Breast epithelium (tissue), 4 donors: ENCODE results near the gene PTPRN2. TPM values are rescaled to one million over a fixed set of nuclear protein-coding genes. Genes with fewer than 3 reads are reported as not detected.

Experiments
- DNase-seq, 2 donors: peaks; one replicate each; pipeline ENCODE4 v3.0.0-alpha.2; 2019; ENCODE audit warnings: low spot score in 2 of 2
- H3K27ac ChIP-seq, 2 donors: fragments of 200-600 bp; sonication (generic) in 1 of 2; one replicate each; pipeline ENCODE4 v1.5.1; 2016 to 2019; ENCODE audit warnings: mild to moderate bottlenecking in 1 of 2
- H3K27me3 ChIP-seq, 2 donors: fragments of 200-600 bp; sonication (generic) in 1 of 2; one replicate each; pipeline versions ENCODE4 v1.5.1 to v1.6.0; 2017 to 2019; ENCODE audit warnings: control low read depth in 1 of 2, mild to moderate bottlenecking in 1 of 2
- H3K36me3 ChIP-seq: fragments of 200-600 bp; one replicate; pipeline ENCODE4 v1.5.1; 2019
- H3K4me1 ChIP-seq, 2 donors: fragments of 200-600 bp; sonication (generic); one replicate each; pipeline ENCODE4 v1.5.1; 2016 to 2019; ENCODE audit warnings: control low read depth in 1 of 2
- H3K4me3 ChIP-seq, 3 donors: fragments of 200-600 bp; sonication (generic); 1 replicate in 2 of 3; 2 replicates in 1 of 3; pipeline ENCODE4 v1.5.1; 2016 to 2019; ENCODE audit warnings: mild to moderate bottlenecking in 3 of 3, moderate library complexity in 2 of 3
- H3K9me3 ChIP-seq, 2 donors: fragments of 200-600 bp; sonication (generic) in 1 of 2; one replicate each; pipeline ENCODE4 v1.5.1; 2016 to 2019; ENCODE audit warnings: control low read depth in 1 of 2
- POLR2A ChIP-seq: fragments of 450-650 bp; IDR thresholded peaks from one replicate; pipeline ENCODE4 v1.6.1; 2016; ENCODE audit warnings: antibody characterized with exemption, mild to moderate bottlenecking, moderate library complexity
- POLR2AphosphoS5 ChIP-seq, 3 donors: sonication (generic); formaldehyde crosslinking; IDR thresholded peaks; one replicate each; pipeline ENCODE4 v1.6.1; 2017; ENCODE audit warnings: antibody characterized with exemption in 3 of 3
- intact Hi-C: fragments of 100-400 bp; cut with DNase I; formaldehyde crosslinking; loops from one replicate; pipeline ENCODE4 v1.15.1; 2023; ENCODE audit warnings: low total_unique reads
- total RNA-seq, 3 donors: library from RNA; depleted of rRNA; stranded (reverse); fragments of >200 nt; gene quantifications; one replicate each; pipeline ENCODE4 v1.1.0, GENCODE V29; 2016
- TF ChIP-seq, protein P1 (sequence below), 3 donors: fragments of 450-650 bp; IDR thresholded peaks; one replicate each; pipeline ENCODE4 v1.5.1; 2016 to 2017; ENCODE audit warnings: antibody characterized with exemption in 3 of 3, mild to moderate bottlenecking in 3 of 3, moderate library complexity in 3 of 3

The PTPRN2 gene
- total RNA-seq, 3 donors from 2014 or later, result 1.6 to 2.2 (median 2.2) TPM

GRCh38 chr7:157854066-157854891 is 733.3 kb downstream of the PTPRN2 start:
- no peaks in the 10 kb centered on the region for H3K9me3 ChIP-seq
- H3K4me1 ChIP-seq, result no peaks in the 10 kb centered on the region
- H3K27me3 ChIP-seq, result no peaks in the 10 kb centered on the region
- no peak overlapping the region for H3K4me3 ChIP-seq
- TF ChIP-seq POLR2AphosphoS5 (IDR thresholded peaks at IDR 0.05) (peak in 2 of 3 donors; percentile 12 to 68), POLR2A (no peak)
- TF ChIP-seq, protein P1, sequence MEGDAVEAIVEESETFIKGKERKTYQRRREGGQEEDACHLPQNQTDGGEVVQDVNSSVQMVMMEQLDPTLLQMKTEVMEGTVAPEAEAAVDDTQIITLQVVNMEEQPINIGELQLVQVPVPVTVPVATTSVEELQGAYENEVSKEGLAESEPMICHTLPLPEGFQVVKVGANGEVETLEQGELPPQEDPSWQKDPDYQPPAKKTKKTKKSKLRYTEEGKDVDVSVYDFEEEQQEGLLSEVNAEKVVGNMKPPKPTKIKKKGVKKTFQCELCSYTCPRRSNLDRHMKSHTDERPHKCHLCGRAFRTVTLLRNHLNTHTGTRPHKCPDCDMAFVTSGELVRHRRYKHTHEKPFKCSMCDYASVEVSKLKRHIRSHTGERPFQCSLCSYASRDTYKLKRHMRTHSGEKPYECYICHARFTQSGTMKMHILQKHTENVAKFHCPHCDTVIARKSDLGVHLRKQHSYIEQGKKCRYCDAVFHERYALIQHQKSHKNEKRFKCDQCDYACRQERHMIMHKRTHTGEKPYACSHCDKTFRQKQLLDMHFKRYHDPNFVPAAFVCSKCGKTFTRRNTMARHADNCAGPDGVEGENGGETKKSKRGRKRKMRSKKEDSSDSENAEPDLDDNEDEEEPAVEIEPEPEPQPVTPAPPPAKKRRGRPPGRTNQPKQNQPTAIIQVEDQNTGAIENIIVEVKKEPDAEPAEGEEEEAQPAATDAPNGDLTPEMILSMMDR (IDR thresholded peaks at IDR 0.05), result no peak
- H3K36me3 ChIP-seq, result no peaks in the 10 kb centered on the region
- intact Hi-C loops, result no loop called here
- peak overlapping the region; percentile 33 to 63 for H3K27ac ChIP-seq
- peak in 1 of 2 donors; percentile 37 for DNase-seq

DNA sequence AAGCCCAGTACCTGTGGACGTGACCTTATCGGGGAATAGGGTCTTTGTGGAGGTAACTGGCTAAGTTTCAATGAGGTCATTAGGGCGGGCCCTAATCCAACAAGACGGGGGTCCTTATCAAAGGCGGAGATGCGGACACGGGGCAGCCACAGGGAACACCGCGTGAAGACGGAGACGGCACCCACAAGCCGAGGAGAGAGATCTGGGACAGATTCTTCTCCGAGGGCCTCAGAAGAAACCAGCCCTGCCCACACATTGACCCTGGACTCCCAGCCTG is 733.9 kb downstream of the PTPRN2 start:
- Histone ChIP-seq H3K9me3 (no peaks in the 10 kb centered on the region), H3K27ac (peak overlapping the region; percentile 33 to 59), H3K4me3 (no peak overlapping the region), H3K36me3 (no peaks in the 10 kb centered on the region), H3K4me1 (no peaks in the 10 kb centered on the region), H3K27me3 (peaks cover 0 to 3% of the 10 kb centered on the region in 2 donors)
- intact Hi-C loops, result no loop called here
- no peak for DNase-seq
- TF ChIP-seq, protein P1 (IDR thresholded peaks at IDR 0.05), result no peak
- TF ChIP-seq POLR2A, result no peak
- TF ChIP-seq POLR2AphosphoS5 (IDR thresholded peaks at IDR 0.05), result no peak

DNA sequence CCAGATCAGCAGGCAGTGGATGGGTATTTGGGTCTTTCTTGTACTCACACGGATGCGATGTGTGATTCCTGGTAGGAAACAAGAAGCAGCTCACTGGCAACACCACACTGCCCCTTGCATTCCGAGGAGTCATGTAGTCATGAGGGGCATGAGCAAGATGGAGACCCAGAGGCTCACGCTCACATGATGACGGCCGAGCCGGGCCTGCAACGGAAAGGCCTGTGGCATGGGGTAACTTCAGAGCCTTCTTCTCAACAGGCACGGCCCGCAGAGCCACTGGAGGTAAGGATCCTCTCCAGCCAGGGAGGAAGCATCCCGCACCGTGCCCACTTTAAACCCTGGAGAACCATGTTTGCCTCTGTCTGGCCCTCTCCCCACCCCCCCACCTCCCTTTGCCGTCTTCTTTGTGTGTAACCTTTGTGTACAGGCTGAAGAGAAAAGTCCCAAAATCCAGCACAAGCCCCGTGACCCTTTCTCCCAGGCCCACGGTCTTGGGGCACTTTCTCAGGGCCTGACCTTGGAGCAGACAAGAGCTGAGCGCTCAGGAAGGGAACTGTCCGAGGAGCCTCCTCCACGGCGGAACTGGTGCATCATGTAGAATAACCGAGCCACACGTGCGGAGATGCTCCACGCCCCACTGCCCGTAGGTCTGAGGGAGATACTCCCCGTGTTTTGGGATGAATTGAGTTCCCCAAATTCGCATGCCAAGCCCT is 734.4 kb downstream of the PTPRN2 start:
- Histone ChIP-seq H3K9me3 (no peaks in the 10 kb centered on the region), H3K27ac (peak overlapping the region; percentile 33 to 59), H3K4me3 (no peak overlapping the region), H3K36me3 (no peaks in the 10 kb centered on the region), H3K27me3 (peaks cover 0 to 6% of the 10 kb centered on the region in 2 donors), H3K4me1 (no peaks in the 10 kb centered on the region)
- intact Hi-C loops, result no loop called here
- no peak for DNase-seq
- no peak for TF ChIP-seq POLR2AphosphoS5 (IDR thresholded peaks at IDR 0.05)

DNA sequence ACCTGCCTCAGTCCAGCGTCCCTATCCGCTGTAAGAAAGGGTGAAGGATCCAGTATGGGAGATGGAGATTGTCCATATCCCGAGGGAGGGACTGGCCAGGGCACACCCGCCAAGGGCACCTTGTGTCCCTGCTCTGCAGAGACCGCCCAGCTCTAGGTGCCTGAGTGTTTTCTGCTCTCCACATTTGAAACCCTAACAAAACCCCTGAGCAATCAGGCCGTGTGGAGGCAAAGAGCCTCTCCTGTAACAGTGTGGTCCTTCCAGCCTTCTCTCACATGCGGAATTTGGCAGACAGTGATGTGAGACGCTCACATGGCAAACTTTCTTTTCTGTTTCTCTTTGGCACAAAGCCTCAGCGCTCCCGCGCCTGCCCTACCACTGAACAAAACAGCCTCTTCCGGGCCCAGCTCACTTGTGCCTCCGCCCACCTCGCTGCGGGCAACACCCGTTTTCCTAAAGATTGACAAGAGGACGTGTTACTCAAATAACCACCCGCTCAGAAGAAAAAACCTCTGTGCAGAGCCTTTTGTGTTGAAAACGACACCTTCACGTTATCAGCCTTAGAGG is 736.0 kb downstream of the PTPRN2 start:
- no peak overlapping the region for H3K27ac ChIP-seq
- TF ChIP-seq POLR2AphosphoS5 (IDR thresholded peaks at IDR 0.05) (no peak), POLR2A (no peak)
- TF ChIP-seq, protein P1 (IDR thresholded peaks at IDR 0.05), result no peak
- DNase-seq, result peak in 1 of 2 donors; percentile 20
- no peaks in the 10 kb centered on the region for H3K4me1 ChIP-seq
- H3K36me3 ChIP-seq, result no peaks in the 10 kb centered on the region
- peak overlapping the region; percentile 14 to 22 (median 16) for H3K4me3 ChIP-seq
- intact Hi-C loops, result no loop called here
- H3K27me3 ChIP-seq, result peaks cover 0 to 6% of the 10 kb centered on the region in 2 donors
- H3K9me3 ChIP-seq, result no peaks in the 10 kb centered on the region

GRCh38 chr7:157850481-157851444 is 736.9 kb downstream of the PTPRN2 start:
- intact Hi-C loops, result no loop called here
- Histone ChIP-seq H3K36me3 (no peaks in the 10 kb centered on the region), H3K27ac (no peak overlapping the region), H3K9me3 (peaks cover 0 to 3% of the 10 kb centered on the region in 2 donors), H3K27me3 (peaks cover 0 to 6% of the 10 kb centered on the region in 2 donors), H3K4me3 (no peak overlapping the region), H3K4me1 (no peaks in the 10 kb centered on the region)
- no peak for DNase-seq
- no peak for TF ChIP-seq POLR2A
- TF ChIP-seq, protein P1 (IDR thresholded peaks at IDR 0.05), result no peak
- TF ChIP-seq POLR2AphosphoS5 (IDR thresholded peaks at IDR 0.05), result no peak
